CD4-positive, alpha-beta T cell treated with Interleukin-15 for 4 hours (primary cell): ENCODE measurements around the gene LOXL1.
A peak's percentile ranks its signal among the peaks of the same experiment; 100 is the strongest.

ENCODE experiments used
- DNase-seq: peaks from one replicate; pipeline ENCODE4 v3.0.0-alpha.2; 2020; ENCODE audit warnings: low spot score

The LOXL1 gene

DNA sequence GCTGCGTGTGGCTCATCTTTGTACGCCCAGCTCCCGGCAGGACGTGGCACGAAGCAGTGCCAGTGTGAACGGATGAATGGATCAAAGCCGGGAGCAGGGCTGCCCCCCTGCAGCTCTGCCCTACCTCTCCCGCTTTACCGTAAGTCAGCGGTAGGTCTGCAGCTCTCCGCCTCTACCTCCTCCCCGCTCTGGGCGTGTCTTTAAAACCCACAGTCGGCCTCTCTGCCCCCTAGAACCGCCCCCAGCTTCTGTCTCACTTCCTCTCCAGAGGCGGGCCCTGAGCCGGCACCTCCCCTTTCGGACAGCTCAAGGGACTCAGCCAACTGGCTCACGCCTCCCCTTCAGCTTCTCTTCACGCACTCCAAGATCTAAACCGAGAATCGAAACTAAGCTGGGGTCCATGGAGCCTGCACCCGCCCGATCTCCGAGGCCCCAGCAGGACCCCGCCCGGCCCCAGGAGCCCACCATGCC lies 68.2 kb downstream of the LOXL1 start, which contains the start of gene PML:
Gene PML (plus strand): TSS at position 304 of the 471 bp plus-strand sequence. CDS start 97 bp downstream, at position 401.
- peak; percentile 94 for DNase-seq

DNA sequence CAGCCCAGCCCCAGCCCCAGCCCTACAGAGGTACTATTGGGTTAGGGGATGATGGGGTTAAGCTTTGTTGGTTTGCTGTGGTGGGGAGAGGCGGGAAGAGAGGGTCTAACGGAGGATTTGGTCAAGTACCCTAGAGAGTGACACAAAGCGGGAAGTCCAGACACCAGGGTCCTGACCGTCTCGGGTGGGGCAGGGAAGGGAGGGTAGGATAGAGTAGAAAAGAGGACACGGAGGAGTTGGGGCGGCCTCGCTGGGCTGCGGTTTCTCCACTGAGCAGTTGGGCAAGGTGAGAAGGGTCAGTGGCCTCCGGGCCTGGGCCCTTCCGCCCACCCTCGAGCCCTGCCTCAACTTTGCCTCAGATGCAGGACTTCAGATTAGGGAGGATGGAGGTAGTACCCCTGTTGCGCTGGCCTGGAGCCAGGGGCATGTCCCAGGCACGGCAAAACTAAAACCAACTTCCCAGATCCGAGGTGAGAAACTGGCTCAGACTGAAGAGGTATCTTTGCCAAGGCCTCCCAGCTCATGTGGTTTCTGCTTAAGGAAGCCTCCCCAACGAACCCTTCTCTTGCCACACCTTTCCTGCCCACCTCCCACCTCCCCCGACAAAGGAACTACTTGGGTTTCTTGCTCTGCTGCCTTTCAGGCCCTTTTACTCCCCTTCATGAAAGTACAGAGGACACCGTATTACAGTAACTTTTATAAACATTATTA lies 68.8 kb downstream of the LOXL1 start:
- DNase-seq: peak; percentile 21

- no peak for DNase-seq
Measured at GRCh38 chr15:73996267-73996666, 70.0 kb downstream of the LOXL1 start.

- peak; percentile 41 for DNase-seq
Measured at GRCh38 chr15:73996939-73997338, 70.7 kb downstream of the LOXL1 start.

- DNase-seq: no peak
Measured at GRCh38 chr15:73997986-73998385, 71.7 kb downstream of the LOXL1 start.
